NT2/D1 (cell line): Measurements from ENCODE around the gene CPM.

ENCODE experiments used
- SUZ12 ChIP-seq: IDR thresholded peaks from 2 replicates; pipeline ENCODE4 v1.6.1; 2011; ENCODE audit not compliant: insufficient read length, insufficient read depth; ENCODE audit errors: extremely low read depth
- YY1 ChIP-seq: IDR thresholded peaks from 2 replicates; pipeline ENCODE4 v1.6.1; 2011; ENCODE audit not compliant: insufficient read length, insufficient read depth

DNA sequence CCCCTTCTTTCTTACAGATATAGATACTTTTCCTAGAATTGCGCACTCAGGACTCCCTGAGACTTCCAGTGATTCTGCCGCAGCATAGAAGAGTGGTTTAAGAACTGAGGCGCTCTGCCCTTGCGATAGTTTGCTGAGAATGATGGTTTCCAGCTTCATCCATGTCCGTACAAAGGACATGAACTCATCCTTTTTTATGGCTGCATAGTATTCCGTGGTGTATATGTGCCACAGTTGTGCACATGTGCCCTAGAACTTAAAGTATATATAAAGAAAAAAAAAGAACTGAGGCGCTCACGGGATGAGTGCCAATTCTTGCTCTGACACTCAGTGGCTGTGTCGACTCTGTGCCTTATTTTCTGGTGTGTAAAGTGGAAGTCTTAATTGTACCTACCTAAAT, 1.4 kb upstream of the CPM start:
- TF ChIP-seq SUZ12 (no peak), YY1 (no peak)
